NB4 (cell line): ENCODE measurements around the gene PTPRD.

Experiments
- MYC ChIP-seq: IDR thresholded peaks from 2 replicates; pipeline ENCODE4 v1.6.1; 2011; ENCODE audit warnings: low read depth, low read length
- POLR2A ChIP-seq: IDR thresholded peaks from 2 replicates; pipeline ENCODE4 v1.6.1; 2011; ENCODE audit warnings: mild to moderate bottlenecking; ENCODE audit not compliant: insufficient read length; ENCODE audit errors: extremely low read depth
- TF ChIP-seq, protein P1 (sequence below): IDR thresholded peaks from one replicate; pipeline ENCODE4 v1.5.1; 2012; ENCODE audit warnings: low read depth, low read length
- TF ChIP-seq, protein P2 (sequence below): IDR thresholded peaks from 2 replicates; pipeline ENCODE4 v1.6.1; 2011; ENCODE audit warnings: low read depth, low read length

DNA sequence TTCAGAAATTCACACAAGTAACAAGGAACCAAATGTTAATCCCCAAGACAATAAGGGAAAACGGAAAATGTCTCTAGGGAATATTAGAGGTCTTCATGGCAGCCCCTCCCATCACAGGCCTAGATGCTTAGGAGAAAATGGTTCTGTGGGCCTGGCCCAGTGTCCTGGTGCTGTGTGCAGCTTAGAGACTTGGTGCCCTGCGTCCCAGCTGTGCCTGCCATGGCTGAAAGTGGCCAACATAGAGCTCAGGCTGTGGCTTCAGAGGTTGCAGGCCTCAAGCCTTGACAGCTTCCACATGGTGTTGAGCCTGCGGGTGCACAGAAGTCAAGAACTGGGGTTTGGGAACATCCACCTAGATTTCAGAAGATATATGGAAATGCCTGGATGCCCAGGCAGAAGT is 942.3 kb downstream of the PTPRD start:
- TF ChIP-seq, protein P1, sequence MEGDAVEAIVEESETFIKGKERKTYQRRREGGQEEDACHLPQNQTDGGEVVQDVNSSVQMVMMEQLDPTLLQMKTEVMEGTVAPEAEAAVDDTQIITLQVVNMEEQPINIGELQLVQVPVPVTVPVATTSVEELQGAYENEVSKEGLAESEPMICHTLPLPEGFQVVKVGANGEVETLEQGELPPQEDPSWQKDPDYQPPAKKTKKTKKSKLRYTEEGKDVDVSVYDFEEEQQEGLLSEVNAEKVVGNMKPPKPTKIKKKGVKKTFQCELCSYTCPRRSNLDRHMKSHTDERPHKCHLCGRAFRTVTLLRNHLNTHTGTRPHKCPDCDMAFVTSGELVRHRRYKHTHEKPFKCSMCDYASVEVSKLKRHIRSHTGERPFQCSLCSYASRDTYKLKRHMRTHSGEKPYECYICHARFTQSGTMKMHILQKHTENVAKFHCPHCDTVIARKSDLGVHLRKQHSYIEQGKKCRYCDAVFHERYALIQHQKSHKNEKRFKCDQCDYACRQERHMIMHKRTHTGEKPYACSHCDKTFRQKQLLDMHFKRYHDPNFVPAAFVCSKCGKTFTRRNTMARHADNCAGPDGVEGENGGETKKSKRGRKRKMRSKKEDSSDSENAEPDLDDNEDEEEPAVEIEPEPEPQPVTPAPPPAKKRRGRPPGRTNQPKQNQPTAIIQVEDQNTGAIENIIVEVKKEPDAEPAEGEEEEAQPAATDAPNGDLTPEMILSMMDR: no peak
- TF ChIP-seq, protein P2, sequence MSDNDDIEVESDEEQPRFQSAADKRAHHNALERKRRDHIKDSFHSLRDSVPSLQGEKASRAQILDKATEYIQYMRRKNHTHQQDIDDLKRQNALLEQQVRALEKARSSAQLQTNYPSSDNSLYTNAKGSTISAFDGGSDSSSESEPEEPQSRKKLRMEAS: no peak
- no peak for TF ChIP-seq POLR2A
- TF ChIP-seq MYC: no peak
